ENCODE measurements around the gene TBC1D8. TPM values are rescaled to one million over a fixed set of nuclear protein-coding genes. Genes with fewer than 3 reads are reported as not detected.

TBC1D8 gene
- total and polyA plus RNA-seq, 4 donors = 10.4 to 38.6 (median 13.4) TPM

DNA sequence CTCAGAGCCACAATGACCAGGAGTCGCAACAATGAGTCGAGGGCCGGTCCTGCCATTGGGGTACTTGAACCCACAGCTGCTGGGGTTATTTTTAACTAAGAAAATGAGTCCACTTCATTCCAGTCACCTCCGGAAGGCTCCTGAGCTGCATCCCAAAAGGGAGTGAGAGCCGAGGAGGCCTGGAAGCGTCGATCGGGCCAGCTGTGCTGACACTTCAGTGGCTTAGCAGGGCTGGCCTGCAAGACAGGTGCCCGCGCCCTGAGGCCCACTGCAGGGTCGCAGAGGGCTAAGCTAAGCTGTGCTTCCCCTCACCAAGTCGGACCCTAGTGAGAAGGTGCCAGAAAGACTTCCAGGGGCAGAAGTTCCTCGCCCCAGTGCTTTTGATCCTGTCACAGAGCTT lies 21.1 kb downstream of the TBC1D8 start (continued):
- TF ChIP-seq, protein P1, sequence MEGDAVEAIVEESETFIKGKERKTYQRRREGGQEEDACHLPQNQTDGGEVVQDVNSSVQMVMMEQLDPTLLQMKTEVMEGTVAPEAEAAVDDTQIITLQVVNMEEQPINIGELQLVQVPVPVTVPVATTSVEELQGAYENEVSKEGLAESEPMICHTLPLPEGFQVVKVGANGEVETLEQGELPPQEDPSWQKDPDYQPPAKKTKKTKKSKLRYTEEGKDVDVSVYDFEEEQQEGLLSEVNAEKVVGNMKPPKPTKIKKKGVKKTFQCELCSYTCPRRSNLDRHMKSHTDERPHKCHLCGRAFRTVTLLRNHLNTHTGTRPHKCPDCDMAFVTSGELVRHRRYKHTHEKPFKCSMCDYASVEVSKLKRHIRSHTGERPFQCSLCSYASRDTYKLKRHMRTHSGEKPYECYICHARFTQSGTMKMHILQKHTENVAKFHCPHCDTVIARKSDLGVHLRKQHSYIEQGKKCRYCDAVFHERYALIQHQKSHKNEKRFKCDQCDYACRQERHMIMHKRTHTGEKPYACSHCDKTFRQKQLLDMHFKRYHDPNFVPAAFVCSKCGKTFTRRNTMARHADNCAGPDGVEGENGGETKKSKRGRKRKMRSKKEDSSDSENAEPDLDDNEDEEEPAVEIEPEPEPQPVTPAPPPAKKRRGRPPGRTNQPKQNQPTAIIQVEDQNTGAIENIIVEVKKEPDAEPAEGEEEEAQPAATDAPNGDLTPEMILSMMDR (IDR thresholded peaks at IDR 0.05; ENCODE audit: low read depth, low read length, missing input control) = no peak
- TF ChIP-seq HNF4A (conservative IDR thresholded peaks at IDR 0.05) (no peak), FOXA2 (IDR thresholded peaks at IDR 0.05) (no peak), RAD21 (IDR thresholded peaks at IDR 0.05) (no peak), YY1 (IDR thresholded peaks at IDR 0.05) (no peak), JUND (IDR thresholded peaks at IDR 0.05) (no peak)
- TF ChIP-seq, protein P2, sequence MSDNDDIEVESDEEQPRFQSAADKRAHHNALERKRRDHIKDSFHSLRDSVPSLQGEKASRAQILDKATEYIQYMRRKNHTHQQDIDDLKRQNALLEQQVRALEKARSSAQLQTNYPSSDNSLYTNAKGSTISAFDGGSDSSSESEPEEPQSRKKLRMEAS (IDR thresholded peaks at IDR 0.05) = no peak

DNA sequence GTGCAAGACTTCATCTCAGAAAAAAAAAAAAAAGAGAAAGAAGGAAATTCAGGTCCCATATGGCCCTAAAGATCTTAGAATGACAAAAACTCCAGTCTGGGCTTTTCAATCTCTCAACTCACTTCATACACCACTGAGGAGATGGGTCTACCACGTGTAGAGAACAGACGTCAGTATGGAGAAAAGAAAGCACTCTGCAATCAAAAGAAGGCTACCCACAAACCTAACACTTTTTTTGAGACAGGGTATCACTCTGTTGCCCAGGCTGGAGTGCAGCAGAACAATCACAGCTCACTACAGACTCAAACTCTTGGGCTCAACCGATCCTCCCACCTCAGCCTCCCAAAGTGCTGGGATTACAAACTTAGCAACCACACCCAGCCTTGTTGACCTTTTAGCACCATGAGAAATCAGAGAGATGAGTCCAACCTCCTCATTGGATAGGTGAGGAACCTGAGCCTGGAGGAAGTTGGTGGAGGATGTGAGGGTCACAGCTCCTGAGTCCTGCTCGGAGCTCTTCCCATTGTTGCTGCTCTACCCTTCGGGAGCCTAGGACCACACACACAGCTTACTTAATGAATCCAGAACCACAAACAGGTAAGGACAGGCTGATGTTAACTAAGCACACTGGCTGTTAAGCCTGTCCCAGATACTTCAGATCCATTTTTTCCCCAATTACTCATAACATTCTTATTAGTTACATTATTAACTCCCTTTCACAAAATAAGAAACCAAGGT lies 23.7 kb downstream of the TBC1D8 start:
- H3K36me3 ChIP-seq (ENCODE audit: control insufficient read depth in 4 of 4, insufficient read depth in 3 of 4, low read depth in 1 of 4, low read length in 3 of 4) = no peaks in the 10 kb centered on the region
- peak overlapping the region in 1 of 2 donors; percentile 66 for H3K27ac ChIP-seq (ENCODE audit: low read depth in 1 of 2, low read length in 2 of 2)
- TF ChIP-seq HNF4A (conservative IDR thresholded peaks at IDR 0.05) (no peak), TAF1 (conservative IDR thresholded peaks at IDR 0.05) (no peak), JUND (IDR thresholded peaks at IDR 0.05) (no peak), FOXA2 (IDR thresholded peaks at IDR 0.05) (no peak), EGR1 (IDR thresholded peaks at IDR 0.05; ENCODE audit: low read depth in 2 of 2) (no peak)
- TF ChIP-seq, protein P1 (IDR thresholded peaks at IDR 0.05; ENCODE audit: low read depth, low read length, missing input control) = no peak
- TF ChIP-seq, protein P3, sequence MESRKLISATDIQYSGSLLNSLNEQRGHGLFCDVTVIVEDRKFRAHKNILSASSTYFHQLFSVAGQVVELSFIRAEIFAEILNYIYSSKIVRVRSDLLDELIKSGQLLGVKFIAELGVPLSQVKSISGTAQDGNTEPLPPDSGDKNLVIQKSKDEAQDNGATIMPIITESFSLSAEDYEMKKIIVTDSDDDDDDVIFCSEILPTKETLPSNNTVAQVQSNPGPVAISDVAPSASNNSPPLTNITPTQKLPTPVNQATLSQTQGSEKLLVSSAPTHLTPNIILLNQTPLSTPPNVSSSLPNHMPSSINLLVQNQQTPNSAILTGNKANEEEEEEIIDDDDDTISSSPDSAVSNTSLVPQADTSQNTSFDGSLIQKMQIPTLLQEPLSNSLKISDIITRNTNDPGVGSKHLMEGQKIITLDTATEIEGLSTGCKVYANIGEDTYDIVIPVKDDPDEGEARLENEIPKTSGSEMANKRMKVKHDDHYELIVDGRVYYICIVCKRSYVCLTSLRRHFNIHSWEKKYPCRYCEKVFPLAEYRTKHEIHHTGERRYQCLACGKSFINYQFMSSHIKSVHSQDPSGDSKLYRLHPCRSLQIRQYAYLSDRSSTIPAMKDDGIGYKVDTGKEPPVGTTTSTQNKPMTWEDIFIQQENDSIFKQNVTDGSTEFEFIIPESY (IDR thresholded peaks at IDR 0.05) = no peak
- H3K9ac ChIP-seq (ENCODE audit: low read depth in 1 of 2, low read length in 2 of 2) = no peak overlapping the region
- H3K4me3 ChIP-seq (ENCODE audit: low read depth in 1 of 3, low read length in 3 of 3) = no peak overlapping the region
- H3K4me1 ChIP-seq (ENCODE audit: control insufficient read depth in 4 of 4, insufficient read depth in 4 of 4, low read length in 3 of 4) = peaks cover 15 to 47% (median 30%) of the 10 kb centered on the region in 4 donors
- no peaks in the 10 kb centered on the region for H3K9me3 ChIP-seq (ENCODE audit: control insufficient read depth in 4 of 4, low read length in 3 of 4)
- H3K27me3 ChIP-seq (ENCODE audit: control insufficient read depth in 4 of 4, insufficient read depth in 4 of 4, low read length in 3 of 4) = no peaks in the 10 kb centered on the region
- 91% methylated on average over 5 of the region's 5 CpGs for WGBS
- DNase-seq (ENCODE audit: low spot score) = no peak

DNA sequence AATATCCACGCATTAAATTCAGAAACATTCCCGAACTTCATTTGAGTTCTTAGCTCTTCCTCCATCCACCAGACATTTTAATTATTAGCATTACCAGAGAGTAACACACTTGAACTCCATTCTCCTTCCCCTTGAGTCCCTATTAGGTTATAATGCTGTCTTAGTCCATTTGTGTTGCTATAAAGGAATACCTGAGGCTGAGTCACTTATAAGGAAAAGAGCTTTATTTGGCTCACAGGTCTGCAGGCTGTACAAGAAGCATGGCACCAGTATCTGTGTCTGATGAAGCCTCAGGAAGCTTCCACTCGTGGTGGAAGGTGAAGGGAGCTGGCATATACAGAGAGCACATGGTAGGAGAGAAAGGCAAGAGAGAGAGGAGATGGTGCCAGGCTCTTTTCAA lies 25.4 kb downstream of the TBC1D8 start:
- 94% methylated on average over 3 of the region's 3 CpGs for WGBS
- H3K4me3 ChIP-seq (ENCODE audit: low read depth in 1 of 3, low read length in 3 of 3) = no peak overlapping the region
- peaks cover 21 to 55% (median 37%) of the 10 kb centered on the region in 4 donors for H3K4me1 ChIP-seq (ENCODE audit: control insufficient read depth in 4 of 4, insufficient read depth in 4 of 4, low read length in 3 of 4)
- peak overlapping the region in 1 of 2 donors; percentile 76 for H3K9ac ChIP-seq (ENCODE audit: low read depth in 1 of 2, low read length in 2 of 2)
- no peaks in the 10 kb centered on the region for H3K9me3 ChIP-seq (ENCODE audit: control insufficient read depth in 4 of 4, low read length in 3 of 4)
- H3K27ac ChIP-seq (ENCODE audit: low read depth in 1 of 2, low read length in 2 of 2) = peak overlapping the region; percentile 84 to 85
- DNase-seq (ENCODE audit: low spot score) = no peak
- H3K36me3 ChIP-seq (ENCODE audit: control insufficient read depth in 4 of 4, insufficient read depth in 3 of 4, low read depth in 1 of 4, low read length in 3 of 4) = no peaks in the 10 kb centered on the region
- TF ChIP-seq TAF1 (conservative IDR thresholded peaks at IDR 0.05) (no peak), NR2F2 (IDR thresholded peaks at IDR 0.05) (no peak), EGR1 (IDR thresholded peaks at IDR 0.05; ENCODE audit: low read depth in 2 of 2) (no peak), SP1 (IDR thresholded peaks at IDR 0.05) (no peak), GABPA (IDR thresholded peaks at IDR 0.05 in 1 of 2, conservative IDR thresholded peaks at IDR 0.05 in 1 of 2) (no peak)
- TF ChIP-seq, protein P3 (IDR thresholded peaks at IDR 0.05) = no peak
- no peaks in the 10 kb centered on the region for H3K27me3 ChIP-seq (ENCODE audit: control insufficient read depth in 4 of 4, insufficient read depth in 4 of 4, low read length in 3 of 4)
